CD4-positive, alpha-beta T cell treated with Interleukin-1 beta for 1 hour (primary cell): ENCODE measurements around the gene KIAA0930.
"Not testable (repeated sequence)": the region's sequence is repeated elsewhere in the genome, so short reads cannot be mapped to it uniquely, and the experiment has no call there.

Source experiments
- DNase-seq, 2 donors: peaks; one replicate each; pipeline ENCODE4 v3.0.0-alpha.2; 2020 to 2022

Gene KIAA0930

DNA sequence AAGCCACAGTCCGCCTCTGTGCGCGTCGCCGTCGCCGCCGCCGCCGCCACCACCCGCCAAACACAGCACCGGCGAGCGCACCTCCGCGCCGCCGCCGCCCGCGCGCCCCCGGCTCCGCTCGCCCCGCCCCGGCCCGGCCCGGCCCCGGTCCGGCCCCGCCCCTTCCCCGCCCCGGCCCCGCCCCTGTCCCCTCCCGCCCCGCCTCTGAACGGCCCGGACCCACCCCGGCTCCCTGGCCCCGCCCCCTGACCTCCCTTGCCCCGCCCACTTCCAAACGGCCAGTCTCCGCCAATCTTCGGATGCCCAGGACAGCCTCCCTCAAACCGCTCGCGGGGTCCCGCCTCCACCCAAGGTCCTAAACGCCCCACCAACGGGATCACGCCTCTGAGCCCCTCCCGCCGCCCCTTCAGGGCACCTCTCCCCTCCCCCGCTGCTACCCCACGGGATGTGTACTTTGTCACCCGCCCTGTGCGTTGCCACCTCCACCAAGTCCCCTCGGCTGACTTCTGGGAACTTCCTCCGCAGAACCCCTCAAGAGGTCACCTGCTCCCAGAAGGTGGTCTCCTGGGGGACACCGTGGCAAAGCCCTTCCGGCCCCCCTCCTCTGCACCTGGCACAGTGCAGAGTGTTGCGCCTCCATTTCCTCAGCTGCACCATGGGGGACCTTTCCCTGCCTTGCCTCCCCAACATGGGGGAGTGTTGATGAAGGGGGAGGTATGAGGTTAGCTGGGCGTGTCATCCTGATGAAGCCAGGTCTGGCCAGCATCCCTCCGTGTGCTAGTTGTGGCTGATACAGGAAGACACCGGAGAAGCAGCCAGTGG lies at the start of gene KIAA0930:
Gene KIAA0930 (minus strand): TSS at position 85 of the 822 bp plus-strand sequence. CDS start 191 bp downstream, outside the sequence.
- peak; percentile 86 to 88 for DNase-seq

DNA sequence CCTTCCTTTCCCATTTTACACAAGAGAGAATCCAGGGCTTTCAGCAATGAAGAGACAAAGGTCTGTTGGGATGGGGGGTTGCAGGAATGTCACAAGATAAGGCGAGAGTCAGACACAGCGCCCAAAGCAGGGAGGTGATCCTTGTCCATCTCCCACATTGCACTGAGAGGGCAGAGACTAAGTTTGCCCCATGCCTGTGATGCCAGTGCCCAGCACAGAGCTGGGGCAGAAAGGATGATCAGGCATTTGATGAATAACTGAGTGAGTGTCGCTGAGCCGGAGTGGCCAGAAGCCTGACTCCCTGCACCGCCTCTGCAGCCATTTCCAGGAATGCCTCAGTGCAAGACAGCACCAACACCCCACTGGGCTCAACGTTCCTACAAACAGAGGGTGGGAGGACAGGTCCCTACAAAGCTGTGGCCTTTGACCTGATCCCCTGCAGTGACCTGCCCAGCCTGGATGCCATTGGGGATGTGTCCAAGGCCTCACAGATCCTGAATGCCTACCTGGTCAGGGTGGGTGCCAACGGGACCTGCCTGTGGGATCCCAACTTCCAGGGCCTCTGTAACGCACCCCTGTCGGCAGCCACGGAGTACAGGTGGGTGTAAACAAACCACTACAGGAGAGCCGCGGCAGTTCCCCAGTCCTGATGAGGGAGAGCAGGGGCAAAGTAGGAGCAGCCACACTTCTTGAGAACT lies 46.3 kb upstream of the KIAA0930 start:
- no peak for DNase-seq

GRCh38 chr22:45285263-45286058 lies 44.8 kb upstream of the KIAA0930 start:
- peak in 1 of 2 donors; percentile 24 for DNase-seq

- peak; percentile 61 to 74 for DNase-seq
Measured at GRCh38 chr22:45284705-45285262, 44.1 kb upstream of the KIAA0930 start, which contains the start of gene UPK3A. TSS of gene UPK3A (plus strand) at chr22:45284949. CDS start at chr22:45285014, 65 bp downstream.

DNA sequence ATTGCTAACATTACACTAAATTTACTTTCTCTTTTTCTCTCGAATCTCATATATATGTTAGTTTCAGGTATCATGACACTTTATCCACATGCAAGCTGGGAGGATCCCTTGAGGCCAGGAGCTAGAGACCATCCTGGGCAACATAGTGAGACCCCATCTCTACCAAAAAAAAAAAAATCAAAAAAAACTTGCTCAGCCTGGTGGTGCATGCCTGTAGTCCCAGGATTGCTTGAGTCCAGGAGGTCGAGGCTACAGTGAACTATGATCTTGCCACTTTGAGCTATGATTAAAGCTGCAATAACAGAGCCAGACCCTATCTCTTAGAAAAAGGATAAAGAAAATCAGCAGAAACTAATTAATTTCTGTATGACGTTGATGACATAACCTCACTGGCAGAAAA lies 40.3 kb upstream of the KIAA0930 start:
- no peak for DNase-seq

- no peak for DNase-seq
Measured at GRCh38 chr22:45280587-45280980, 39.9 kb upstream of the KIAA0930 start.

DNA sequence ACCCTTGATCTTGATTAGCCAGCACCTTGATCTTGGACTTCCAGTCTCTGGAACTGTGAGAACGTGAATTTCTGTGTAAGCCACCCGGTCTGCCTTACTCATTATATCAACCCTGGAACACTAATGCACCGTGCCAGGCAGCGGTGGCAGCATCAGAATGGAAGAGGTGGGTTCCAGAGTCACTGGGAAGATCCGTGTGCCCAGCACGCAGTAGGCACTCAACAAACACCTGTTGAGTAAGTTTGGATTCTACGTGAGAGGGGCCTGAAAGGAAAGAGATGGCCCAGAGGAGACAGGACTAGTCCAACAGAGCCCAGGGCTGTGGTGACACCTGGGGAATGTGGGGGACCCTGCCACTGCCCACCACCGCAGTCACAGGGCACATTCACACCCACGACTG lies 37.4 kb upstream of the KIAA0930 start:
- DNase-seq, result no peak

DNA sequence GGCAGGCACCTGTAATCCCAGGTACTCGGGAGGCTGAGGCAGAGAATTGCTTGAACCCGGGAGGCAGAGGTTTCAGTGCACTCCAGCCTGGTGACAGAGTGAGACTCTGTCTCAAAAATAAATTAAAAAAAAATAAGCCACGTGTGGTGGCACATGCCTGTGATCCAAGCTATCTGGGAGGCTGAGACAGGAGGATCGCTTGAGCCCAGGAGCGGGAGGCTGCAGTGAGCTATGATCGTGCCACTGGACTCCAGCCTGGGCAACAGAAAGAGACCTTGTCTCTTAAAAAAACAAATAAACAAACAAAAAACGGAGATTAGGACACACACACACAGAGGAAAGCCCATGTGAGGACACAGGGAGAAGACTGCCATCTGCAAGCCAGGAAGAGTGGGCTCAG lies 37.0 kb upstream of the KIAA0930 start:
- DNase-seq, result not testable (repeated sequence)

- DNase-seq, result no peak
Measured at GRCh38 chr22:45276507-45277105, 35.9 kb upstream of the KIAA0930 start.

DNA sequence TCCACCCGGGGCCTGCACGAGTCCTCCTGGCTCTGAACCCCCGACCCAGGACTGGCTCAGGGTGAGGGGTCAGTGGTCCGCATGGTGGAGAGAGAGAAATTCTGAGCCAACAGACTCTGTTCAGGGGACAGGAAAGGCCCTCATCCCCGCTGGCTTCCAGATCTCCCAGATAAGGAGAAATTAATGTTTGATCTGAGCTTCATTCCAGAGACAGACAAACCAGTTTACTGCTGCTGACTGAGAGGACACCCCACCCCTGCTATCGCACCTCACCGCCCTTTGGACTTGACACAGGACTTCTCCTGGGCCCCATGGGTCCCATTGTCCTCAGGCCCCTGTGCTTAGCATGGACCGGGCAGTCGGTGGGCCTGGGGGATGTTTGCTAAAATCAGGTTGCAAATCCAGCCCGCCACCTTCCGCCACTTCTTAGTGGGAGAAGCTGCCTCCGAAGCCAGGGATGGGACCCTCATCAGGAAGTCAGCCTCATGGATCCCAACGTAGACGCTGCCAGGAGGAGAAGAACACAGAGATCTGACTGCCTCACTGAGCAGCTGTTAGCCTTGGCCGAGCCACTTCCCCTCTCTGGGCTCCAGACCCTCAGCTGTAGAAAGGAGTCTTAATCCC lies 32.9 kb upstream of the KIAA0930 start:
- no peak for DNase-seq

GRCh38 chr22:45272498-45272897 lies 31.8 kb upstream of the KIAA0930 start:
- DNase-seq, result no peak

DNA sequence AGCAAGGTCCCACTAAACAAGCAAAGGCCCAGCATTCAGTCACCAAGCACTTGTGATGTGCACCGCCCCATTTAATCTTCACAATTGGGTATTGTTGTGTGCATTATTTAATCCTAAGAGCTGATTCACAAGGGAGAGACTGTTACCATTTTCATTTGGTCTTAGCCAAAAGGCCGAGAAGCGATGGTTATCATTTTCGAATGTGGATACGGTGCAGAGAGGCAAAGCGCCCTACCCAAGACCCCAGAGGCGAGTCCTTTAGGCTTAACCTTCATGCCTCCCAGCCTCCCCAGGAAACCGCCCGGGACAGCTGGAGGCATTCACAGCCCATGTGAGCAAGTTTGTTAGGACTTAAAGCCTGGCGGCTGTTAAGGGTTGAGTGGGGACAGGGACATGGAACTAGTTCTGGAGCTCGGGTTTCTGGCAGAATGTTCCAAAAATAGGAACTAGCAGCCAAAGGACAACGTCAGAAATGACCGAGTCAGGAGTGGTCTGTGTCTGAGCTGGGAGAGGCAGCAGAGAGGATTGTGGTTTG lies 31.0 kb upstream of the KIAA0930 start:
- DNase-seq, result peak in 1 of 2 donors; percentile 28

GRCh38 chr22:45270095-45271020 lies 29.7 kb upstream of the KIAA0930 start:
- no peak for DNase-seq

GRCh38 chr22:45268958-45269844 lies 28.5 kb upstream of the KIAA0930 start:
- DNase-seq, result peak; percentile 86 to 90

DNA sequence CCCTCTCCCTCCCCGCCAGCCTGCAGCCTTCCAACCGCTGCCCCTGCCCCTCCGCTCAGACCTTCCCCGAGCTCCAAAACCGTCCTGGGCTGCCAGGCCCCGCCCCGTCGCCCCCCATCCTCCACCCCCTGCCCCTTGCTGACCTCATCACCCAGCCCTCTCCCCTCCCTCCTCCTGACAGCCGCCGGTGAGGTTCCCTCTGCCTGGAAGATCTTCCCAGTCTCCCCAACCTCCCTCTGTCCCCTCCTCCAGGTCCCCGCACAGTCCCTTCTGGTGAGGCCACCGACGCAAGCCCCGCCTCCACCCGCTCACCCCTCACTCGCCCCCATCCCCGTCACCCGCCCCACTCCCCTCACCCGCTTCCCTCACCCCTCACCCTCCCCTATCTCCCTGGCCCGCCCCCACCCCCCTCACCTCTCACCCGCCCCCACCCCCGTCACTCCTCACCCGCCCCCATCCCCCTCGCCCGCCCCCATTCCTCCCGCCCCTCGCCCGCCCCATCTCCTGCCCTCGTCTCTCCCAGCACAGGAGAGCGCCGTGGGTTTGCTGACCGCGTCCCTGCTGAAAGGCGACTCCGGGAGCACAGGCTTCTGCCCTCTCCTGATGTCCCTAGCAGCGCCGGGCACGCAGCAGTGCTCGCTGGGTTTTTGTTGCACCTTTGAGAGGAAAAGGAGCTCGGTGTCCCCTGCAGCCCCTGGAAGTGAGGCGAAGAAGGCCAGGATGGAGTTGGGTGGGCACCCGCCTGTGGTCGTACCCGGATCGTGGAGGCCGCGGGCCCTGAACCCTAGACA lies 27.7 kb upstream of the KIAA0930 start:
- peak in 1 of 2 donors; percentile 33 for DNase-seq

GRCh38 chr22:45265535-45265934 lies 24.8 kb upstream of the KIAA0930 start:
- no peak for DNase-seq

GRCh38 chr22:45263463-45264269 lies 23.0 kb upstream of the KIAA0930 start:
- peak in 1 of 2 donors; percentile 72 for DNase-seq
